ENCODE results near the gene S100A8.
A peak's percentile ranks its signal among the peaks of the same experiment; 100 is the strongest.
"Not testable (repeated sequence)": the region's sequence is repeated elsewhere in the genome, so short reads cannot be mapped to it uniquely, and the experiment has no call there.

Gene S100A8

DNA sequence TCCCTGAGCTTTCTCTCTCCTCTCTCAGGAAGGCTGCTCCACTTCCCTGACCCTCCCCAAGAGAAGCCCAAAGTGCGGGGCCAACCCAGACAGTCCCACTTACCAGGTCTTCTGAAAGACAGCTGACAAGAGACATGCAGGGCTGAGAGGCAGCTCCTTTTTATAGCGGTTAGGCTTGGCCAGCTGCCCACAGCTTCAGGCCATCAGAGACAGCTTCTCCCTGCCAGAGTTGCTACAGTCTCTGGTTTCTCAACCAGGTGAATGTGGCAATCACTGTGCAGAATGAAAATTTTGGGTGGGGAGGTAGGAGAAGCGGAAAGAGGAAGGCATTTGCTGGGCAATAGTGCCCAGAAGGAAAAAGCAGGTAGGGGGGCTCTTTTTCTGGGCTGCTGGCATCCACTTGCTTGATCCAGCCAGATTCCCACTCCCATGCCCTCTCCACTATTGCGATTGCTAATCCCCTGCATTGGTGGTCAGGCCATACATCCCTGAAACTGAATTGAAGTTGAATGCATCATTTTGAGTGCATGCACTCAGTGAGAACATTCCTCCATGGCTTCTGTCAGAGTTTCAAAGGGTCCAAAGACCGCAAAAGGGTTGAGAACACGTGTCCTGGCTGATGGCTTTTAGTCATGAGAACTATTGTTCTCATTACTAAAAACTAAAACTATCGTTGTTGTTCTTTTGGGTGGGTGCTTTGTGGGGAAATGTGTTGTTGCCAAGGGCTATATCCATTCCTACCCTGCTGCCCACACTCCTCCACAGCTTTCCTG, at the start of gene S100A8:
Gene S100A8, minus strand, starts transcription at position 136 of the 773 bp plus-strand sequence. CDS start 538 bp downstream, outside the sequence.
- DNase-seq = peak in 2 of 56 donors; percentile 5 to 17

DNA sequence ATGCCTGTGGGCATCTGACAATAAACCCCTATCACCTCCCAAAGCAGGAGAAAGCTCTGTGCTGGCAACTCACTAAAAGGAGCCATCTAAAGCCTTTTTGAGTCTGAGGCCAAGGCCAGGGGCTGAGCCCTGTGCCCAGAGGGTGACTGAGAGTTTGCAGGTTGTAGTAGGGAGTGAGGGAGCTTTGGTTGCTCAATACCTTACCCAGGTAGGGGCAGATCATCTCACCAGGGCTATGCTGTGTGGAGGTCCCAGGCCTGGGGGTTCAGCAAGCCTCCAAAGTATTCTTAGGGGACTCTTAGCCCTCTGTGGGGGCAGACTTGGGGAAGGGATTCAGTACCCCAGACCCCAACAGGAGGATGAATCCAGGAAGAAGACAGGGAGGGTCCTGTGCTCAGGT, 48.4 kb upstream of the S100A8 start:
- DNase-seq = no peak

DNA sequence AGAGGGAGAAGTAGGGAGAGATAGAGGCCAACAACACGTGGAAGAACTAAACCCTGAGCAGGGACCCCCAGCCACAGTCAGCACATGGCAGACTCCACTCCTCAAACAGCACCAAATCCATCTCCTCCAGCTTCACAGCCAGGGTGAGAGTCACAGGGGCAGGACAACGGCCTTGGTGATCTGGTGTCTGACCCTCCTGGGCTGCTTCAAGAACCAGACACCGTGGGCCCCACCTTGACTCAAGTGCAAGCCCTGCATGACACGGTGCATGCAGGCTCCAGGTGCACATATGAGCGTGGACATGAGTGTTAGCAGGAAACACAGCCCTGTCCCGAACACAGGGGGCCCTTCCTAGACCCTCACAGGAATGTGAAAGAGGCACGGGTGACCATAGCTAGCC, 47.7 kb upstream of the S100A8 start:
- no peak for DNase-seq

DNA sequence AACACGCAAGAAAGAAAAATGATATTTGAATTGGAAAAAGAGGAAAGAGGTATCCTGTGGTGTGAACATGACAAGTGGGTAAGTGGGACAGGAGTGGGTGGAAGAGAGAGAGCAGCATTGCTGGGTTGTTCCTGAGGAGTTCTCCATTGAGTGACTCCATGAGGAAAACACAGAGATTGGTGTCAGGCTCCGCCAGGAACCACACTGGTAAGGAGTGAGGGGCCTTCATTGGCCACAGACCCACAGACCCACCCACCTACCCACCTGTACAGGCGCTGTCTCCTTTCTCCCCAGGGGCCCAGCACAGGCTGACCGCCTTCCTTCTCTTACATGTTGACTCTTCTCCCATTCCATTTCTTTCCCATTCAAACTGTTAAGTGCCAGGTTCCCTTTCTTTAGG, 46.4 kb upstream of the S100A8 start:
- DNase-seq = no peak

DNA sequence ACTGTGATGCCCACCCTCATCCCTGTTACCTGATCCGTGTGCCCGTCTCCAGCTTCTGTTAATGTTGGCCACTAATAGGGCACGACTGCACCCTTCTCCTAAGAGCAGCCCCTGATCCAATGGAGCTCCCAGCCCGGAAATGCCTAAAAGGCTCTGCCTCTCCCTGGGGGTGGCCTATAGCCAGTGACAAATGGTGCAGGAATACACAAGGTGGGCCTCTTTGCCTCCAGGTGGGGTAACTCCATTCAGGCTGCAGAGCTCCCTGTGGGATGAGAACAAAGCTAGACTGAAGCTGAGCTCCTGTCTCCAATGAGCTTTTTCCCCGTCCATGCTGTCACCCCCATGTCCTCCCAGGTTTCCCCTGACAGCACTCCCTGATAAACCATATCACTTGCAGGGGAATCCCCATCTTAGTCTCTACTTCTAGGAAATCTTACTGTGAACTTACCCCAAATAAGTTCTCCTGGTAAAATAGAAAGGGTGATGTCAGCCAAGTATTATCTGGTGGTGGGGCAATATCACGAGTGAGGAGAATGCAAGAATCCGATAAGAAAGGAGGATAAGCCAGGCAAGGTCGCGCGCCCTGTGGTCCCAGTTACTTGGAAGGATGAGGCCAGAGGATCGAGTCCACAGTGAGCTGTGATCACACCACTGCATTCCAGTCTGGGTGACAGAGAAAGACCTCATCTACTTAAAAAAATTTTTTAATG, 44.0 kb upstream of the S100A8 start:
- no peak for DNase-seq

DNA sequence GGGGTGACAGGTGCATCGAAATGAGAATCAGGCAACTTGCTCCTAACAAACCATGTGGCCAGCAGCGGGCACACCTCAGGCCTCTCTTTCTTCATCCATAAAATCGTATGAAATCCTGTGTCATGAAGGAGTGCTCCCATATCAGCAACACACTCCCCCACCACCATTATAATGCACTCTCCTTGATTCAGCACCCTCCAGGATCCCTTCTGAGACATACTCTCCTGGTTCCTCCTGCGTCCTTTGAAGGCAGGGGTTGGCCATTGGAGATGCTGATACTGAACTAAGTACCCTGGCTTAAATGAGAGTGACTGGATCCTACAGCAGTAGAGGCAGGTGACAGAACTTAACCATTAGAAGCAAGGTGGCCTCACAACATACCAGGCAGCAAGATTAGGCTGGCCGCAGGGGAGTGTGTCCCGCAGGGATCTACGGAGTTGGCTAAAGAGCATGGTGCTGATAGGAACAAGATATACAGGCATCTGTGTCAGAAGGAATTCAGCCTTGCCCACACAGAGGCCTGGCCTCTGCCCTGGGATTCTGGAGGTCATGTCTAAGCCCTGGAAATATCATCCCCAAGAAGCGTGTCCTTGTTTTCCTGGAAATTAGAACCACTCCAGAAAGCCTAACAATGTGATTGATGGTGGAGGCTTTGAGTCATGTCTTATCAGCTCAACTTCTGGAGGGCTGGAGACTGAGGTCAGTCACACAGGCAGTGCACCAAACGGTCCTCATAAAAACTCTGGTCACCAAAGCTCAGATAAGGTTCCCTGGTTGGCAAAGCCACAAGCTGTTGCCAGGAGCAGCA, 42.2 kb upstream of the S100A8 start:
- no peak for DNase-seq

DNA sequence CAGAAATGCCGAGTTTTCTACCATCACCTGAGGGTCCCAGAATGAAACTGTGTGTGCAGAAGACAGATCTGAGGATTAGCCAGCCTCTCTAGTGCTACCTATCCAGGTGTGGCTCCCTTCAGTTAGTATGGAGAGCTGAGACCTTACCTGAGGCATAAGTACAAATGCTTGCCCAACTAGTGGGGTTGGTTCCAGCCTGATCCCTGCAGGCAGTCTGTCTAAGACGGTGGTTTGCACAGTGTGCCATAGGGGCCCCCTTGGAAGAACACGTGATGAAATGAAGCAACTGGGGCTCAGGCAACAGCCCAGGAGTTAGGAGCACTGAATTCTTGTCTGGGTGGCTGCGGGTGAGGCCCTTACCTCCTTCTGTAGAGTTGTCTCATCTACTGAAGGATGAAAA, 41.1 kb upstream of the S100A8 start:
- no peak for DNase-seq

DNA sequence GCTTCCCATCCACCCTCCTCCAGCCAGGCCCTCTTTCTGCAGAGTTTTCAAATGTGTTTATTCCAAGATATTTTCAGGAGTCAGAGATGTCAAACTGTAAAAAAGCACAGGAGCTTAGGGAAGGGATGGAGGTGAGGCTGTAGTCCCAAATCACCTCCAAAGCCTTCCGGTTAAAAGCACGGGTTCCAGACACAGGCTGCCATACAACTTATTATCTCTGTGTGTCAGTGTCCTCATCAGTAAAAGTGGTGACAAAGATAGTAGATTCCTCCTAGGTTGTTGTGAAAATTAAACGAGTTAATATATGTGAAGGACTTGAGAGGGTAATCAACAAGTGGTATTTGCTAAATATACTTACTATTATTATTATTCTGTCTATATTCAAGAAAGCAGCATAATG, 40.6 kb upstream of the S100A8 start:
- DNase-seq = no peak

DNA sequence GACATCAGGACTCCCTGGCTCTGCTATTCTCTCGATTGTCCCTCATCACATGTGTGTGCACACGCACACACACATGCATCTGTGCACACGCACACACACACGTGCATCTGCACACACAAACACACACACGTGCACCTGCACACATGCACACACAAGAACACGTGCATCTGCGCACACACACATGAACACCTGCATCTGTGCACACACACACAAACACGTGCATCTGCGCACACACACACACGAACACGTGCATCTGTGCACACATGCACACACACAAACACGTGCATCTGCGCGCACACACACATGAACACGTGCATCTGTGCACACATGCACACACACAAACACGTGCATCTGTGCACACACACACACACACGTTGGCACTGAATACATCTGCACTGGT, 40.1 kb upstream of the S100A8 start:
- no peak for DNase-seq

DNA sequence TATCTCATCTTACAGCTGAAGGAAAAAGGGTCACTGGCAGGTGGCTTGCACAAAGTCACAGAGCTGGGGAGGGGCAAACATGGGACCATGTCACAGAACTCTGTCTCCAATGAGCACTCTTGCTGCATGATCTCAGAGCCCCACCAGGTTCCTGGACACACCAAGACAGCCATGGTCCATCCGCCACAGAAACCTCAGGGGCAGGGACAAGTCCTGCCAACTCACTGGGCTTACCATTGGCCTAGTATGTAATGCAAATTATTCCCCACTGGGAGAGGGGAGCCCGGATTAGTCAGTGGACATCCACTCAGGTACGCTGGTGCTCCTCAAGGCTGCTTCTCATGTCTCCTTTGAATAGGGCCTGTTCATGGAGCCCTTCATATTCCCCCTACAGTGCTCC, 39.7 kb upstream of the S100A8 start:
- no peak for DNase-seq

DNA sequence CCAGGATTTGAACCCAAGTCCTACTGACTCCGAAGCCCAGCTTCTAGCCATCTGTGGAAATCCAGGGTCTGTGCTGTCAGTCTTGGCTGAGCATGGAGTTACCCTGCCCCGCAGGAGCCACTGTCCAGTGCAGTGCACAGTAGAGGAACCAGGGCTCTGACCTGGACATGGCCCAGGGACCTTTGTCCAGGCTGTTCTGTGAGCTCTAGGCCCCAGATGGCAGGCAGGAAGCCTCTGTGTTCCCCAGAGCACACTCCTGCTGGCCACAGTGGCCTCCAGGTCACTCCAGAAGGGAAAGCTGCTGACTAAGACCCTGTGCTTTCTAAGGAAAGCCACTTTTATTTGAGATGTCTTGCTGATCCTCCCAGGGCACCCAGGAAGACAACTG, 39.3 kb upstream of the S100A8 start:
- no peak for DNase-seq

DNA sequence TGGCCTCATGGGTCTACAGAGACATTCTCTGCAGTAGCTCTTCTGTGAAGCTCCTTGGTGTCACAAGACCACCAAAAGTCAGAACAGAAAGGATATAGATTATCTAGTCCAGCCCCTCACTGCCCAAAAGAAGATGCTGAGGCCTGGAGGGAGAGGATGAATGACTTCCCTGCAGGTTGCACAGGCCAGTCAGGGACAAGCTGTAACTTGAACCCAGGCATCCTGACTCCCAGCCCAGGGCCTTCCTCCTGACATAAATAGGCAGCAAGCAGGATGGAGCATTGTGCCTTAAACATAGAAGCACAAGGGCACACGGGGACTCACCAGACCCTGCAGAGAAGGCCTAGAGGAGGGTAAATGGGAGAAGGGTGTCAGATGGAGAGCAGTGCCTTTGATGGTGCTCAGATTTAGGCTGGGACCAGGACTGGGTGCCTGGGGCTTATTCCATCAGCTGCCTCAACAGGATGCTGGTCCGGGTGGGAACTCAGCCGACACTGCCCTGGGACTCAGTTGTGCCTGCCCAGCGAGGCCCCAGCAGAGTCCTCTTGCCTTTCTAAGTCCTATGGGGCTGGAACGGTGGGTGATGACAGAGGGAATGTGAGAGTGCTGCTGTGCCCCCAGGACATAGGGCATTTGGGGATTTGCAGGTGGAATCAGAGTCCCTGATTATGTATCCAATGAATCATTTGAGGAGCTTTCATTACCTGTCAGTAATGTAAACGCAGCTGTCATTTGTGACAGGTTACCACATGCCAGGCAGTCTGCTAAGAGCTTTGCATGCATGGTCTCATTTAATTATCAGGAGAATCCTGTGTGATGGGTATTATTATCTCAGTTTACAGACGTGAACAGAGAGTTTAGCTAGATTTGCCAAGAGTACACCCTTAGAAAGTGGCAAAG, 38.6 kb upstream of the S100A8 start:
- DNase-seq = no peak

DNA sequence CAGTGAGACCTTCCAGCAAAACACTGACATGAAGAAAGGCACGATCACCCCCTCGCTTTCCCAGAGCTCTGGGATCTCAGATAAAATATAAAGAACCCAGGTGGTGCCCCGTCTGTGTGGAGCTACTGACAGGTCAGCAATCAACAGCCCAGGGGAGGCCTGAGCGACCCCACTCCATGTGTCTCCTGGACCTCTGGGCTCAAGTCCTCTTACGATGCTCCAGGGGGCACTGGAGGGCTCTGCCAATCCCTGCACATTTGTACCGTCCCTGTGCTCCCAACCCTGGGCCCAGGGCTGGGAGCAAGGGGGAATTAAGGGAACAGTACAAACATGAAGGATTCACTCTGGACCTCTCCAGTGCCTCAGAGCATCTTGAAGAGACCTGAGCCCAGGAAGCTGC, 37.9 kb upstream of the S100A8 start:
- no peak for DNase-seq

DNA sequence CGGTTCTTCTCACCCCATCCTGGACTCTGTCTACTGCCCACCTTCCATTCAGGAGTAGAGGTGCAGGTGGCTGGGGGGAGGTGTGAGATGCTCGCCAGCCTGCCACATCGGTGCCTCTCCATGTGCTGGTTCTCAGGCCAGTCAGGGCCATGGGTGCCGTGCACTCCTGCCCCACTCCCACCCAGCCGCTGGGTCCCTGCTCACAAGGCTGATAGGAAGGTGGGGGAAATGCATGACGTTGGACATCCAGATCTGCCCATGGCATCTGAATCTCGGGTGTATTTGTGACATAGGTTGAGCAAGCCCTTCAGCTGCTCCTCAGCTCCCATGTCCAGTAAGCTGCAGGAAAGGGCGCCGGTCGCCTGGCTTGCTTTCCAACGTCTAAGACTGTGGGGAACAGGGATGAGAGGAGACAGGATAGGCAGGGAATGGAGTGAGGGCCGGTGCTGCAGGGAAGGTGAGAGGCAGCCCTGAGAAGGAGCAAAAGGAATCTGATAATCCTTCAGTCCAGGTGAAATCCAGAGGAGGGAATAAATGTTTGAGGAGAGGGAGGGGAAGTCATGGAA, 37.3 kb upstream of the S100A8 start:
- no peak for DNase-seq

DNA sequence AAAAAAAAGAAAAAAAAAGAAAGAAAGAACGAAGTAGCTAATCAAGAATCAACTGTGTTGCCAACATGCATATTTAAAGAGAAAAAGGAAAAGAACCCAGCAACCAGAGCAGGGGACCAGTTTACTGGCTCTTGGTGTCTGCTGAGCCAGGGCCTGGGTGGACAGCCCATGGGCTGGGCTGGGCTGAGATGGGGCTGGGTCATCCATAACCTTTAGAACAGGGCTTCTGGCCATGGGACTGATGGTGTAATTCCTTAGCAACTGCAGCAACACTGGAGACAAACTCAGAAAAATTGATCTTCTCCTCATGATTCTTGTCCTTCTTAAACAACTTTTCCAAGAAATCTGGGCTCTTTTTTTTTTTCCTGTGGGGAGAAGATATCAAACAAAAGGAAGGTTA, 35.9 kb upstream of the S100A8 start:
- DNase-seq = no peak

DNA sequence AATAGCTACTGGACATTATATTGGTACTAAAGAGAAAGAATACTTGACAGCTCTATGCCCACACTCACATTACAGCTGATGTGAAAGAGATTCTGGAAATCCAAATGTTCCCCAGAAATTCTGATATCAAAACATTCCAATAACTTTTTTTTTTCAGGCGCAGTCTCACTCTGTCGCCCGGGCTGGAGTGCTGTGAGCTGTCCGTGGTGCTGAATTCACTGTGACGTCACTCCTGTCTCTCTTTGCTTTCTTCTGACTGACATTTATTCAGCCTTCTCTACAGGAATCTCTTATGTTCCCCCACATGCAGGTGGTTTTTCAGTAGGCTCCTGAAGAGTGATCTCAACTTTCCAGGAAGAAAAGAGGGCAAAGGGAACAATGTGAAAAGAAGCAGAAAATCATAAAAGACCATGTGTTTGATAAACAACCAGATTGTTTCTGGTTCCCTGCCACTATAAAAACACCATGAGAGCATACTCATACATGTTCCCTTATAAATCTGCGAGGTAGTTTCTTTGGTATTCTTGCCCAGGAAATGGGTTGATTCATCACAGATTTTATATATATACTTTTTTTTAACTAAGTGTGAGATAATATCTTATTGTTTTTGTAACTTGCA, 31.7 kb upstream of the S100A8 start:
- DNase-seq = peak in 32 of 56 donors; percentile 2 to 63 (median 10)

DNA sequence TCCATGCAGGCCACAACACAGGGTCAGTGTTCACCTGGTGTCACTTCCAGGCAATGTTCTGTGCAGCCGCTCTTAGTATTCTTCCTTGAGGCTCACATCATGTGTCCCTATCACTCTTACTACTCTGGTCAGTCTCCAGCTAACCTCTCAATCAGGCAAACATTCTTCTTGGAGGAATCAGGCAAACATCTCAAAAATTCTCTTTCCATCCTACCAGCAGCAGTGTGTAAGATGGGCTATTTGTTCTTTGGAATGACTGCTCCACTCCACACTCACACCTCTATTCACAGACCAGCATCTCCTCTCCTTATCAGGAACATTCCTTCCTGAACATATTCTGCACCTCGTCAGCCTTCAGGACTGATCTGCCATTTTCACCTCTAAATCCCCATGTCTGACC, 29.4 kb upstream of the S100A8 start:
- DNase-seq = no peak

DNA sequence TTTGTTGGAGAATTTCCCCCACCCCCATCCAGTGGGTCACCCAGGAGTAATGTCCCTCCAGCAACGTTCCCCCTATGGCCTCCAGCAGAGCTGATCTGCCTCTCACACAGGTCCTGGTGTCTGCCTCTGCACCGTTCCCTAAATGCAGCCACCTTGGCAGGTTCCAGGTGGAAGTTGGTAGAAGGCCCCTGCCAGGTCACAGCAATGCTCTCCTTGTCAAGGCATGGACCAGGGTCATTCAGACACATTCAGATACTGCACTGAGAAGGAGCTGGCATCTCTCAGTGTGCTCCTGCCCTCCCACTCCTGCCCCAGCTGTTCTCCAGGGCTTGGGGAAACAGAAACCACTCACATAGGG, 28.5 kb upstream of the S100A8 start:
- not testable (repeated sequence) for DNase-seq

DNA sequence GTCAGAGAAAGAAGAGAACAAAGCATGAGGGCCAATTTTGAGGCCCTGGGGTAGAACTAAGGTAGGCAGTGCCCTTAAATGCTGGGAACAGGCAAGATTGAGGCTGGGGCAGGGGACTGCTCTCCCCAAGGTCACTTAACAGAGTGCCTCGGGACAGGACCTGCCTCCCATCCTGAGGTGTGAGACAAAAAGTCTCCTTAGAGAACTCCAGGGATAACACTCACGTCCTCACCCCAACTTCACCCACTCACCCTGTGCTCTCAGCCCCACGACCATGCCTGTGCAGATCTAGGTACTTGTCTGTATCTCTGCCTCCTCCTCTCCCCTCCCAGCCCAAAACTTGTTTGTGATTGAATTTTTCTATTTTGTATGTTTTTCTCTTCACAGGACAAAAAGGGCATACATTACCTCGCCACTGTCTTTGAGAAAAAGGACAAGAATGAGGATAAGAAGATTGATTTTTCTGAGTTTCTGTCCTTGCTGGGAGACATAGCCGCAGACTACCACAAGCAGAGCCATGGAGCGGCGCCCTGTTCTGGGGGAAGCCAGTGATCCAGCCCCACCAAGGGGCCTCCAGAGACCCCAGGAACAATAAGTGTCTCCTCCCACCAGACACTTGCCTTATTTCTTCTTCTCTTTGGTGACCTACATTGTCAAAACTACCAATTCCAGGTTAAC, 28.0 kb upstream of the S100A8 start:
- DNase-seq = not testable (repeated sequence)

Measured in nucleus accumbens (tissue), 56 donors.